ENCODE data around the gene MYO5C. TPM values are rescaled to one million over a fixed set of nuclear protein-coding genes. Genes with fewer than 3 reads are reported as not detected.

MYO5C gene
- total and polyA plus RNA-seq, 2 donors from 2014 or later = 4.6 to 41.6 TPM

GRCh38 chr15:52331490-52332240 lies 36.1 kb upstream of the MYO5C start:
- Histone ChIP-seq H3K27me3 (ENCODE audit: control insufficient read depth, insufficient read depth, low read length) (no peaks in the 10 kb centered on the region), H3K36me3 (ENCODE audit: control insufficient read depth in 2 of 3, insufficient read depth in 3 of 3, low read length in 3 of 3) (peaks cover 0 to 7% (median 0%) of the 10 kb centered on the region in 3 donors), H3K9me3 (ENCODE audit: control insufficient read depth in 2 of 3, insufficient read depth in 1 of 3, low read length in 3 of 3) (no peaks in the 10 kb centered on the region), H3K9ac (ENCODE audit: low read length in 3 of 3) (no peak overlapping the region), H3K4me1 (ENCODE audit: control insufficient read depth in 2 of 3, insufficient read depth in 2 of 3, low read depth in 1 of 3, low read length in 3 of 3) (no peaks in the 10 kb centered on the region), H3K27ac (ENCODE audit: low read depth in 2 of 2, low read length in 2 of 2) (no peak overlapping the region), H3K4me3 (ENCODE audit: low read length in 3 of 3) (no peak overlapping the region)
- no peak for FAIRE-seq
- DNase-seq = peak in 2 of 5 donors; percentile 37 to 53
- peak; percentile 28 for TF ChIP-seq CTCF (IDR thresholded peaks at IDR 0.05; ENCODE audit: borderline replicate concordance, extremely low read depth, insufficient read depth)
- intact Hi-C loops (cut with DNase I) = no loop called here

GRCh38 chr15:52329987-52330386 lies 34.4 kb upstream of the MYO5C start:
- H3K9ac ChIP-seq (ENCODE audit: low read length in 3 of 3) = no peak overlapping the region
- no peaks in the 10 kb centered on the region for H3K9me3 ChIP-seq (ENCODE audit: control insufficient read depth in 2 of 3, insufficient read depth in 1 of 3, low read length in 3 of 3)
- TF ChIP-seq CTCF (IDR thresholded peaks at IDR 0.05; ENCODE audit: borderline replicate concordance, extremely low read depth, insufficient read depth) = no peak
- peaks cover 0 to 6% (median 0%) of the 10 kb centered on the region in 3 donors for H3K36me3 ChIP-seq (ENCODE audit: control insufficient read depth in 2 of 3, insufficient read depth in 3 of 3, low read length in 3 of 3)
- H3K27ac ChIP-seq (ENCODE audit: low read depth in 2 of 2, low read length in 2 of 2) = no peak overlapping the region
- FAIRE-seq (no peak), DNase-seq (no peak)
- intact Hi-C loops (cut with DNase I) = no loop called here
- no peaks in the 10 kb centered on the region for H3K4me1 ChIP-seq (ENCODE audit: control insufficient read depth in 2 of 3, insufficient read depth in 2 of 3, low read depth in 1 of 3, low read length in 3 of 3)
- H3K4me3 ChIP-seq (ENCODE audit: low read length in 3 of 3) = no peak overlapping the region
- H3K27me3 ChIP-seq (ENCODE audit: control insufficient read depth, insufficient read depth, low read length) = no peaks in the 10 kb centered on the region

- Histone ChIP-seq H3K27me3 (ENCODE audit: control insufficient read depth, insufficient read depth, low read length) (no peaks in the 10 kb centered on the region), H3K9ac (ENCODE audit: low read length in 3 of 3) (no peak overlapping the region), H3K4me3 (ENCODE audit: low read length in 3 of 3) (no peak overlapping the region), H3K27ac (ENCODE audit: low read depth in 2 of 2, low read length in 2 of 2) (no peak overlapping the region), H3K4me1 (ENCODE audit: control insufficient read depth in 2 of 3, insufficient read depth in 2 of 3, low read depth in 1 of 3, low read length in 3 of 3) (no peaks in the 10 kb centered on the region), H3K36me3 (ENCODE audit: control insufficient read depth in 2 of 3, insufficient read depth in 3 of 3, low read length in 3 of 3) (peaks cover 0 to 3% (median 0%) of the 10 kb centered on the region in 3 donors), H3K9me3 (ENCODE audit: control insufficient read depth in 2 of 3, insufficient read depth in 1 of 3, low read length in 3 of 3) (no peaks in the 10 kb centered on the region)
- FAIRE-seq = no peak
- intact Hi-C loops (cut with DNase I) = no loop called here
- no peak for TF ChIP-seq CTCF (IDR thresholded peaks at IDR 0.05; ENCODE audit: borderline replicate concordance, extremely low read depth, insufficient read depth)
- DNase-seq = no peak
Measured at GRCh38 chr15:52329150-52329549, 33.5 kb upstream of the MYO5C start.
